Measurements from ENCODE around the gene RAB8A. TPM values are rescaled to one million over a fixed set of nuclear protein-coding genes. Genes with fewer than 3 reads are reported as not detected.

The RAB8A gene
- total RNA-seq, 2 experiments from 2014 or later, result 167 to 175 TPM

GRCh38 chr19:16136185-16136999 is 24.7 kb downstream of the RAB8A start:
- CTCF ChIA-PET, result interaction anchor here (0.9 kb wide), 1 partner anchor 13 kb away, joined by 3 read pairs; no protein-coding TSS in a partner anchor
- peaks cover 35% of the 10 kb centered on the region for H3K36me3 Mint-ChIP-seq (ENCODE audit: low read depth)

GRCh38 chr19:16139752-16140151 is 28.1 kb downstream of the RAB8A start:
- Mint-ChIP-seq H3K27me3 (no peaks in the 10 kb centered on the region), H3K27ac (peak overlapping the region; percentile 17), H3K4me3 (no peak overlapping the region), H3K9me3 (no peaks in the 10 kb centered on the region), H3K4me1 (peaks cover 43% of the 10 kb centered on the region), H3K36me3 (ENCODE audit: low read depth) (peaks cover 10% of the 10 kb centered on the region)
- DNase-seq, result no peak
- POLR2A ChIA-PET, result no interaction called here
- CTCF ChIA-PET, result interaction anchor here (0.9 to 1.5 kb wide), 5 partner anchors 10 to 55 kb away, joined by 3 to 6 read pairs (median 4); no protein-coding TSS in a partner anchor

More at GRCh38 chr19:16136185-16136999, 24.7 kb downstream of the RAB8A start:
- peaks cover 5% of the 10 kb centered on the region for H3K9me3 Mint-ChIP-seq
- DNase-seq, result no peak
- POLR2A ChIA-PET, result no interaction called here
- H3K4me1 Mint-ChIP-seq, result peaks cover 23% of the 10 kb centered on the region
- no peaks in the 10 kb centered on the region for H3K27me3 Mint-ChIP-seq
- no peak overlapping the region for H3K27ac Mint-ChIP-seq
- no peak overlapping the region for H3K4me3 Mint-ChIP-seq

- CTCF ChIA-PET, result interaction anchor here (0.5 to 1.7 kb wide), 6 partner anchors 9 to 32 kb away, joined by 3 to 4 read pairs (median 3); no protein-coding TSS in a partner anchor
- Mint-ChIP-seq H3K4me3 (no peak overlapping the region), H3K27ac (peak overlapping the region; percentile 65), H3K27me3 (no peaks in the 10 kb centered on the region), H3K9me3 (no peaks in the 10 kb centered on the region), H3K36me3 (ENCODE audit: low read depth) (peaks cover 11% of the 10 kb centered on the region), H3K4me1 (peaks cover 50% of the 10 kb centered on the region)
- POLR2A ChIA-PET, result no interaction called here
- no peak for DNase-seq
Measured at GRCh38 chr19:16141043-16141442, 29.4 kb downstream of the RAB8A start.

- DNase-seq, result no peak
- no peaks in the 10 kb centered on the region for H3K9me3 Mint-ChIP-seq
- peaks cover 16% of the 10 kb centered on the region for H3K36me3 Mint-ChIP-seq (ENCODE audit: low read depth)
- ChIA-PET POLR2A (no interaction called here), CTCF (interaction anchor here (0.8 to 2.7 kb wide), 5 partner anchors 8 to 177 kb away, joined by 3 to 10 read pairs (median 3); no protein-coding TSS in a partner anchor)
- H3K4me1 Mint-ChIP-seq, result peaks cover 57% of the 10 kb centered on the region
- peak overlapping the region; percentile 98 for H3K27ac Mint-ChIP-seq
- no peaks in the 10 kb centered on the region for H3K27me3 Mint-ChIP-seq
- peak overlapping the region; percentile 25 for H3K4me3 Mint-ChIP-seq
Measured at GRCh38 chr19:16142032-16142580, 30.4 kb downstream of the RAB8A start.

GRCh38 chr19:16143399-16144215 is 31.9 kb downstream of the RAB8A start, which contains the start of gene HSH2D:
HSH2D (plus strand) TSS chr19:16143685; CDS start chr19:16148751, 5,066 bp downstream.
- no peaks in the 10 kb centered on the region for H3K27me3 Mint-ChIP-seq
- H3K27ac Mint-ChIP-seq, result peak within 1 kb of the TSS; percentile 98
- H3K4me3 Mint-ChIP-seq, result peak within 1 kb of the TSS; percentile 92
- POLR2A ChIA-PET, result interaction anchor here (0.8 to 1.7 kb wide), 4 partner anchors 31 to 67 kb away, joined by 4 to 6 read pairs (median 4); partner anchors contain the start of genes FAM32A and TPM4
- peaks cover 65% of the 10 kb centered on the region for H3K4me1 Mint-ChIP-seq
- CTCF ChIA-PET, result interaction anchor here (0.9 to 2.7 kb wide), 11 partner anchors 11 to 176 kb away, joined by 3 to 10 read pairs (median 3); partner anchors contain the start of gene TPM4
- peak; percentile 93 for DNase-seq
- H3K9me3 Mint-ChIP-seq, result no peaks in the 10 kb centered on the region
- H3K36me3 Mint-ChIP-seq (ENCODE audit: low read depth), result peaks cover 20% of the 10 kb centered on the region

GRCh38 chr19:16144216-16144581 is 32.5 kb downstream of the RAB8A start:
- H3K9me3 Mint-ChIP-seq, result no peaks in the 10 kb centered on the region

GRCh38 chr19:16146112-16146511 is 34.4 kb downstream of the RAB8A start:
- POLR2A ChIA-PET, result no interaction called here
- Mint-ChIP-seq H3K9me3 (no peaks in the 10 kb centered on the region), H3K4me3 (peak overlapping the region; percentile 92), H3K27me3 (no peaks in the 10 kb centered on the region), H3K36me3 (ENCODE audit: low read depth) (peaks cover 36% of the 10 kb centered on the region), H3K27ac (peak overlapping the region; percentile 84), H3K4me1 (peaks cover 57% of the 10 kb centered on the region)
- CTCF ChIA-PET, result interaction anchor here (0.6 to 2.1 kb wide), 5 partner anchors 11 to 510 kb away, joined by 3 to 9 read pairs (median 3); partner anchors contain the start of genes RAB8A and TPM4
- no peak for DNase-seq

More at GRCh38 chr19:16144216-16144581, 32.5 kb downstream of the RAB8A start:
- ChIA-PET CTCF (interaction anchor here (0.9 to 2.7 kb wide), 10 partner anchors 11 to 102 kb away, joined by 3 to 10 read pairs (median 3); partner anchors contain the start of gene TPM4), POLR2A (interaction anchor here (0.5 to 1.7 kb wide), 4 partner anchors 33 to 199 kb away, joined by 3 to 6 read pairs (median 4); partner anchors contain the start of genes FAM32A and TPM4)
- Mint-ChIP-seq H3K27ac (peak overlapping the region; percentile 98), H3K36me3 (ENCODE audit: low read depth) (peaks cover 26% of the 10 kb centered on the region), H3K27me3 (no peaks in the 10 kb centered on the region), H3K4me3 (peak overlapping the region; percentile 92), H3K4me1 (peaks cover 66% of the 10 kb centered on the region)
- no peak for DNase-seq

GRCh38 chr19:16148443-16149229 is 36.9 kb downstream of the RAB8A start:
- ChIA-PET POLR2A (no interaction called here), CTCF (interaction anchor here (0.6 to 2.6 kb wide), 4 partner anchors 22 to 791 kb away, joined by 3 to 8 read pairs (median 4); no protein-coding TSS in a partner anchor)
- peak overlapping the region; percentile 68 for H3K27ac Mint-ChIP-seq
- H3K27me3 Mint-ChIP-seq, result no peaks in the 10 kb centered on the region
- no peaks in the 10 kb centered on the region for H3K9me3 Mint-ChIP-seq
- no peak for DNase-seq
- peaks cover 52% of the 10 kb centered on the region for H3K36me3 Mint-ChIP-seq (ENCODE audit: low read depth)
- peaks cover 38% of the 10 kb centered on the region for H3K4me1 Mint-ChIP-seq
- no peak overlapping the region for H3K4me3 Mint-ChIP-seq

- Mint-ChIP-seq H3K4me1 (peaks cover 27% of the 10 kb centered on the region), H3K27me3 (no peaks in the 10 kb centered on the region), H3K9me3 (no peaks in the 10 kb centered on the region), H3K27ac (no peak overlapping the region), H3K36me3 (ENCODE audit: low read depth) (peaks cover 74% of the 10 kb centered on the region), H3K4me3 (no peak overlapping the region)
- DNase-seq, result peak; percentile 22
- POLR2A ChIA-PET, result no interaction called here
- CTCF ChIA-PET, result interaction anchor here (1.0 to 1.9 kb wide), 4 partner anchors 8 to 59 kb away, joined by 3 to 8 read pairs (median 4); no protein-coding TSS in a partner anchor
Measured at GRCh38 chr19:16153582-16154336, 42.1 kb downstream of the RAB8A start.

- no peak for DNase-seq
- H3K27ac Mint-ChIP-seq, result no peak overlapping the region
- CTCF ChIA-PET, result interaction anchor here (1.2 to 1.5 kb wide), 2 partner anchors 15 to 60 kb away, joined by 3 to 4 read pairs; no protein-coding TSS in a partner anchor
- H3K36me3 Mint-ChIP-seq (ENCODE audit: low read depth), result peaks cover 66% of the 10 kb centered on the region
- H3K4me1 Mint-ChIP-seq, result peaks cover 19% of the 10 kb centered on the region
- H3K4me3 Mint-ChIP-seq, result no peak overlapping the region
- no peaks in the 10 kb centered on the region for H3K27me3 Mint-ChIP-seq
- POLR2A ChIA-PET, result no interaction called here
- H3K9me3 Mint-ChIP-seq, result no peaks in the 10 kb centered on the region
Measured at GRCh38 chr19:16154557-16154956, 42.9 kb downstream of the RAB8A start.

- no peak overlapping the region for H3K27ac Mint-ChIP-seq
- ChIA-PET POLR2A (no interaction called here), CTCF (interaction anchor here (0.6 to 1.2 kb wide), 3 partner anchors 15 to 785 kb away, joined by 3 to 5 read pairs (median 3); no protein-coding TSS in a partner anchor)
- no peaks in the 10 kb centered on the region for H3K9me3 Mint-ChIP-seq
- H3K36me3 Mint-ChIP-seq (ENCODE audit: low read depth), result peaks cover 63% of the 10 kb centered on the region
- peaks cover 17% of the 10 kb centered on the region for H3K4me1 Mint-ChIP-seq
- H3K4me3 Mint-ChIP-seq, result no peak overlapping the region
- DNase-seq, result no peak
- no peaks in the 10 kb centered on the region for H3K27me3 Mint-ChIP-seq
Measured at GRCh38 chr19:16155128-16155527, 43.4 kb downstream of the RAB8A start.

Data from activated CD4-positive, alpha-beta T cell treated with anti-CD3 and anti-CD28 coated beads, Interleukin-2, amount 10 ng/mL, durations not matched to agents 7 days and 5 days (primary cell).